Small intestine (tissue), 7 donors: Measurements from ENCODE around the gene QSOX1. TPM values are rescaled to one million over a fixed set of nuclear protein-coding genes. Genes with fewer than 3 reads are reported as not detected.
"Not testable (repeated sequence)": the region's sequence is repeated elsewhere in the genome, so short reads cannot be mapped to it uniquely, and the experiment has no call there.

Experiments used
- DNase-seq, 2 donors: peaks; one replicate each; pipeline versions ENCODE4 v3.0.0 to v3.0.0-alpha.2; 2013
- FAIRE-seq: peaks from 2 replicates; lab custom pipeline; 2012; peaks lifted over from hg19 to GRCh38; lab: Jason Lieb, UNC
- H3K27ac ChIP-seq, 3 donors: one replicate each; pipeline ENCODE4 v1.5.1; 2013; ENCODE audit warnings: low read length in 2 of 3, mild to moderate bottlenecking in 2 of 3, control low read depth in 1 of 3, inconsistent platforms in 1 of 3, low read depth in 1 of 3, moderate library complexity in 1 of 3
- H3K27me3 ChIP-seq, 3 donors: one replicate each; pipeline ENCODE4 v1.6.1; 2013; ENCODE audit warnings: low read length in 3 of 3, inconsistent platforms in 1 of 3; ENCODE audit not compliant: control insufficient read depth in 3 of 3, insufficient read depth in 3 of 3
- H3K36me3 ChIP-seq, 3 donors: one replicate each; pipeline ENCODE4 v1.6.1; 2013; ENCODE audit warnings: low read length in 3 of 3, inconsistent platforms in 1 of 3, low read depth in 1 of 3, mild to moderate bottlenecking in 1 of 3, moderate library complexity in 1 of 3; ENCODE audit not compliant: control insufficient read depth in 3 of 3, insufficient read depth in 2 of 3
- H3K4me1 ChIP-seq, 3 donors: one replicate each; pipeline ENCODE4 v1.6.1; 2013; ENCODE audit warnings: low read length in 2 of 3, inconsistent platforms in 1 of 3, low read depth in 1 of 3, mild to moderate bottlenecking in 1 of 3, moderate library complexity in 1 of 3; ENCODE audit not compliant: control insufficient read depth in 3 of 3, insufficient read depth in 2 of 3
- H3K4me3 ChIP-seq, 3 donors: one replicate each; pipeline ENCODE4 v1.5.1; 2013; ENCODE audit warnings: low read length in 3 of 3, control low read depth in 1 of 3, inconsistent platforms in 1 of 3, low read depth in 1 of 3, mild to moderate bottlenecking in 1 of 3, moderate library complexity in 1 of 3
- H3K9me3 ChIP-seq, 2 donors: one replicate each; pipeline ENCODE4 v1.6.1; 2013; ENCODE audit warnings: low read depth in 1 of 2, low read length in 1 of 2; ENCODE audit not compliant: control insufficient read depth in 2 of 2, insufficient read depth in 1 of 2
- WGBS, 3 donors: extraction: QIAGEN DNeasy Blood & Tissue Kit; methylation state at CpG; one replicate each; pipeline ENCODE4 v1.1.7; 2013; 5-methylcytosine and 5-hydroxymethylcytosine counted together
- polyA plus RNA-seq, 4 donors: library from polyadenylated mRNA; stranded (reverse) in 3 of 4; unstranded in 1 of 4; fragments of 200-250 nt in 3 of 4; fragments of 120-200 nt in 1 of 4; gene quantifications; one replicate each; pipeline versions ENCODE4 v1.2.1 to v1.2.3, GENCODE V29; 2013
- donor health status: healthy with polysubstance abuse.
- donor health status: control.
- donor health status: control.
- donor health status: Bipolar disorder and iron deficiency.
- donor health status: healthy.

QSOX1 gene
- polyA plus RNA-seq, 4 donors = 18.1 to 115 (median 42.9) TPM

GRCh38 chr1:180119837-180120236 lies 34.8 kb upstream of the QSOX1 start:
- DNase-seq (no peak), FAIRE-seq (no peak)
- Histone ChIP-seq H3K27ac (no peak overlapping the region), H3K4me3 (no peak overlapping the region), H3K36me3 (peaks cover 0 to 3% (median 0%) of the 10 kb centered on the region in 3 donors), H3K4me1 (no peaks in the 10 kb centered on the region), H3K9me3 (no peaks in the 10 kb centered on the region), H3K27me3 (no peaks in the 10 kb centered on the region)
- WGBS, 3 donors = 89 to 93% (median 92%) methylated on average over 2 of the region's 2 CpGs

DNA sequence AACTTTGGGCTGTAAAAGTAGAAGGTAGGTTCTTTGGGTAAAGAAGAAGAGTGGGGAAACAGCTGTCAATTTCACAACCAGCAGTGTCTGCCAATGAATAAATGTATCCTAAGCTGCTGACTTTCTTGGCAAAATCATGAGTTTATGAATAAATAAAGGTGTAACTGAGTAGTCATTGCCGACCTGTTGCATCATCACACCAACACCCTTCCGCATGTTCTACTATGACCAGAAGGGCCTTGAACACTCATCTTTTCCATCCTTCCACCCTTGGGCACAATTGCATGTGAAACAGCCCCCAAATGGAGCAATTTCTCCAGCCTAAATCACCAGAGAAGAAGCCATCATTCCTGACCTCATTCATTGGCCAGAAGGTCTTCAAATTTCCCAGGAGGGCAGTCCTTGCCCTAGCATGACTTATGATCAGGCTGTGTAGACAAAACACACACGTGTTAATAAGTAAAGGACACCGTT lies 31.2 kb upstream of the QSOX1 start:
- Histone ChIP-seq H3K36me3 (no peaks in the 10 kb centered on the region), H3K9me3 (no peaks in the 10 kb centered on the region), H3K27me3 (no peaks in the 10 kb centered on the region), H3K4me1 (peaks cover 0 to 3% (median 2%) of the 10 kb centered on the region in 3 donors), H3K27ac (no peak overlapping the region), H3K4me3 (no peak overlapping the region)
- DNase-seq = no peak
- FAIRE-seq = no peak
- WGBS, 3 donors = 82 to 87% (median 86%) methylated on average over 4 of the region's 4 CpGs

DNA sequence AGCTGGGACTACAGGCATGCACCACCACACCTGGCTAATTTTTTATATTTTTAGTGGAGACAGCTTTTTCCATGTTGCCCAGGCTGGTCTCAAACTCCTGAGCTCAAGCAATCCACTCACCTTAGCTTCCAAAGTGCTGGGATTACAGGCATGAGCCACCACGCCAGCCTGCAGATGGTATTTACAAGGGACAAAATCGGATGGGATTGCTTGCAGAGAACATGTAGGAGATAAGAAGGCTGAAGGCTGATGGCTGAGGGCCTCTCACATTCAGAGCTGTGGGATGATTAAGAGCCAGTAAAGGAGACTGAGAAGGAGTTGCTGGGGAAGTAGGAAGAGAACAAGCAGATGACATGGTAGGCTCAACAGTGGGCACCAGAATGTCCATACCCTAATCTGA lies 24.0 kb upstream of the QSOX1 start:
- DNase-seq = no peak
- H3K9me3 ChIP-seq = no peaks in the 10 kb centered on the region
- no peaks in the 10 kb centered on the region for H3K27me3 ChIP-seq
- WGBS, 3 donors = 83 to 91% (median 89%) methylated on average over 2 of the region's 2 CpGs
- FAIRE-seq = no peak
- peaks cover 0 to 3% (median 2%) of the 10 kb centered on the region in 3 donors for H3K4me1 ChIP-seq
- no peak overlapping the region for H3K27ac ChIP-seq
- no peak overlapping the region for H3K4me3 ChIP-seq
- no peaks in the 10 kb centered on the region for H3K36me3 ChIP-seq

- WGBS, 3 donors = 58 to 86% (median 58%) methylated on average over 5 of the region's 5 CpGs
- FAIRE-seq = no peak
- H3K9me3 ChIP-seq = peaks cover 0 to 4% of the 10 kb centered on the region in 2 donors
- H3K36me3 ChIP-seq = no peaks in the 10 kb centered on the region
- no peak overlapping the region for H3K27ac ChIP-seq
- H3K4me3 ChIP-seq = no peak overlapping the region
- peaks cover 0 to 3% (median 0%) of the 10 kb centered on the region in 3 donors for H3K27me3 ChIP-seq
- DNase-seq = no peak
- H3K4me1 ChIP-seq = peaks cover 0 to 2% (median 2%) of the 10 kb centered on the region in 3 donors
Measured at GRCh38 chr1:180131510-180131909, 23.2 kb upstream of the QSOX1 start.

- 27 to 58% (median 29%) methylated on average over 1 of the region's 1 CpG for WGBS, 3 donors
- no peak overlapping the region for H3K27ac ChIP-seq
- no peaks in the 10 kb centered on the region for H3K36me3 ChIP-seq
- H3K4me3 ChIP-seq = no peak overlapping the region
- H3K27me3 ChIP-seq = peaks cover 0 to 3% (median 0%) of the 10 kb centered on the region in 3 donors
- peak in 1 of 2 donors; percentile 17 for DNase-seq
- peaks cover 0 to 4% of the 10 kb centered on the region in 2 donors for H3K9me3 ChIP-seq
- peaks cover 0 to 2% (median 0%) of the 10 kb centered on the region in 3 donors for H3K4me1 ChIP-seq
- no peak for FAIRE-seq
Measured at GRCh38 chr1:180133193-180133592, 21.5 kb upstream of the QSOX1 start.

DNA sequence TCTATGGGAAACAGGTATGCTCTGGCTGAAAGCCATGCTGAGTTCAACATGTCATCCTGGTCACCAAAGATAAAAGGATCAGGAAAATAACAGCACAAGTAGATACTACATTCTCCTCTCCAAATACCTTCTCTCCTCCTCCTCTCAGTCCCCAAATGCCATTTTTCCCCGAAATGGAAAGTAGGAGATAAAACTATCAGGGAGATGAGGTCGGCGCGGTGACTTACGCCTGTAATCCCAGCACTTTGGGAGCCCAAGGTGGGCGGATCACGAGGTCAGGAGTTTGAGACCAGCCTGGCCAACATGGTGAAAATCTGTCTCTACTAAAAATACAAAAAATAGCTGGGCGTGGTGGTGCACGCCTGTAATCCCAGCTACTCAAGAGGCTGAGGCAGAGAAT lies 21.0 kb upstream of the QSOX1 start:
- H3K27me3 ChIP-seq, H3K27ac ChIP-seq, DNase-seq, H3K4me1 ChIP-seq, H3K36me3 ChIP-seq, H3K4me3 ChIP-seq, FAIRE-seq, H3K9me3 ChIP-seq: not testable (repeated sequence)
- WGBS, 3 donors = 80 to 84% (median 84%) methylated on average over 9 of the region's 9 CpGs

- Histone ChIP-seq H3K27ac (no peak overlapping the region), H3K9me3 (peaks cover 0 to 4% of the 10 kb centered on the region in 2 donors), H3K4me1 (no peaks in the 10 kb centered on the region), H3K4me3 (no peak overlapping the region), H3K36me3 (no peaks in the 10 kb centered on the region), H3K27me3 (peaks cover 0 to 3% (median 0%) of the 10 kb centered on the region in 3 donors)
- FAIRE-seq (no peak), DNase-seq (no peak)
- WGBS, 3 donors = 29 to 42% (median 38%) methylated on average over 1 of the region's 1 CpG
Measured at GRCh38 chr1:180135535-180135934, 19.1 kb upstream of the QSOX1 start.

DNA sequence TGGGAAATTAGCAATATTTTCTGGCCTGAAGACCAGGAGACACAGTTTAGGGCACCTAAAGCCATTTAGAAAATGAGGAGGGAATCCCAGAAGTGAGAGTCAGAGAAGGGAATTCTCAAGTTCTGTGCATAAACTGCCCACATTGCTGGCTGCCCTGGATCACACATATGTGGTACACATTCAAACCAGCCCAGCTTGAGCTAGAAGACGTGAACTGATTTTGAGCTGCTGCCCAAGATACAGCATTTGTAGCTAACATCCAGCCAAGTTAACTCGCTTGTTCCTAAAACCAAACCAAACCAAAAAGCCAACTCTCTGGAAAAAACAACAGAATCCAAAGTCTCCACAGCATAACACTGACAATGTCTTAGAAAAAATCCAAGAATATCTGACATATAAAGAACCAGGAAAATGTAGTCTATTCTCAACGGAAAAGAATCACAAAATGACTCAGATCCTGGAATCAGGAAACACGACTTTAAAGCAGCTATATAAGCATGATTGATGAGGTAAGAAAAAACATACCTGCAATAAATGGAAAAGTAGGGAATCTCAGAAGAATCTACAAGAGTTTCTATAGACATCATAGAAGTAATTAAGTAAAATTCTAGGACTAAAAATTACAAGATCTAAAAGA lies 18.2 kb upstream of the QSOX1 start:
- no peak for FAIRE-seq
- Histone ChIP-seq H3K27ac (no peak overlapping the region), H3K4me3 (no peak overlapping the region), H3K9me3 (peaks cover 0 to 4% of the 10 kb centered on the region in 2 donors), H3K36me3 (no peaks in the 10 kb centered on the region), H3K27me3 (peaks cover 0 to 3% (median 0%) of the 10 kb centered on the region in 3 donors), H3K4me1 (no peaks in the 10 kb centered on the region)
- no peak for DNase-seq
- 66 to 69% (median 67%) methylated on average over 4 of the region's 4 CpGs for WGBS, 3 donors
